GM12878 (cell line): Measurements from ENCODE around the gene CEACAM5. TPM values are rescaled to one million over a fixed set of nuclear protein-coding genes. Genes with fewer than 3 reads are reported as not detected.

Experiments used
- ATAC-seq: fragments of 200-7000 bp; cut with Tn5 transposase; 3 replicates; pipeline ENCODE4 v1.9.1; 2020; ENCODE audit warnings: mild to moderate bottlenecking, moderate library complexity
- BruUV-seq: library from RNA; stranded (reverse); fragments of 400-500 nt; replicated peaks from 2 replicates; lab custom pipeline; 2021; lab: Mats Ljungman, UMichigan
- CTCF ChIA-PET: fragments of 300-600 bp; sonication (Branson Sonifier 250); formaldehyde crosslinking; extraction: SDS; loops from one replicate; lab custom pipeline; 2021; ENCODE audit warnings: inconsistent platforms; lab: Yijun Ruan, JAX
- POLR2A ChIA-PET: fragments of 350-600 bp; formaldehyde crosslinking; extraction: SDS; loops from one replicate; lab custom pipeline; 2021; ENCODE audit warnings: inconsistent platforms; lab: Charles Lee
- RAD21 ChIA-PET: fragments of 300-600 bp; sonication (Branson Sonifier 250); formaldehyde crosslinking; loops from one replicate; lab custom pipeline; 2023; ENCODE audit warnings: antibody characterized with exemption; ENCODE audit not compliant: unreplicated experiment; lab: Charles Lee
- SMC1A ChIA-PET: fragments of 300-600 bp; sonication (Branson Sonifier 250); formaldehyde crosslinking; loops from one replicate; lab custom pipeline; 2023; ENCODE audit not compliant: unreplicated experiment, uncharacterized antibody; lab: Charles Lee
- DNase-seq: peaks from one replicate; pipeline ENCODE4 v3.0.0-alpha.2; 2011; ENCODE audit warnings: low read depth, low spot score
- FAIRE-seq: peaks from 3 replicates; lab custom pipeline; 2011; peaks lifted over from hg19 to GRCh38; lab: Jason Lieb, UNC
- H2AFZ ChIP-seq: 2 replicates; pipeline ENCODE4 v1.6.0; 2011; ENCODE audit warnings: low read depth, low read length, control low read depth; ENCODE audit not compliant: control insufficient read depth
- H3K27ac ChIP-seq: 2 replicates; pipeline ENCODE4 v1.5.1; 2011; ENCODE audit warnings: control low read depth; ENCODE audit not compliant: control insufficient read depth, insufficient read depth
- H3K27me3 ChIP-seq, 2 experiments: replicated peaks in 1 of 2; 2 replicates each; pipeline versions ENCODE4 v1.6.0 to v1.6.1; 2011; ENCODE audit warnings: low read length in 1 of 2; ENCODE audit not compliant: control insufficient read depth in 2 of 2, insufficient read depth in 2 of 2
- H3K36me3 ChIP-seq, 2 experiments: 2 replicates each; pipeline ENCODE4 v1.5.1; 2011; ENCODE audit warnings: low read length in 1 of 2; ENCODE audit not compliant: control insufficient read depth in 2 of 2, insufficient read depth in 2 of 2
- H3K4me1 ChIP-seq: 2 replicates; pipeline ENCODE4 v1.6.1; 2011; ENCODE audit warnings: mild to moderate bottlenecking, low read length, moderate library complexity, mixed read lengths; ENCODE audit not compliant: control insufficient read depth, insufficient read depth
- H3K4me2 ChIP-seq: 2 replicates; pipeline ENCODE4 v1.6.0; 2011; ENCODE audit warnings: control low read depth; ENCODE audit not compliant: control insufficient read depth, insufficient read depth
- H3K4me3 ChIP-seq: fragments of 200-600 bp; sonication (generic); 2 replicates; pipeline ENCODE4 v1.5.1; 2016
- H3K79me2 ChIP-seq: 2 replicates; pipeline ENCODE4 v1.6.0; 2011; ENCODE audit warnings: low read length; ENCODE audit not compliant: control insufficient read depth, insufficient read depth
- H3K9ac ChIP-seq: 2 replicates; pipeline ENCODE4 v1.8.0; 2011; ENCODE audit warnings: low read length, control low read depth, mixed read lengths; ENCODE audit not compliant: control insufficient read depth, insufficient read depth
- H3K9me3 ChIP-seq: replicated peaks from 3 replicates; pipeline ENCODE4 v1.5.1; 2011; ENCODE audit warnings: mild to moderate bottlenecking, low read length; ENCODE audit not compliant: control insufficient read depth, insufficient read depth
- H4K20me1 ChIP-seq: 2 replicates; pipeline ENCODE4 v1.6.0; 2011; ENCODE audit not compliant: control insufficient read depth, insufficient read depth
- CTCF ChIP-seq, 3 experiments: IDR thresholded peaks in 2 of 3; conservative IDR thresholded peaks in 1 of 3; 2 replicates each; pipeline ENCODE4 v1.5.1; 2011; ENCODE audit warnings: low read depth in 3 of 3, low read length in 3 of 3, mild to moderate bottlenecking in 3 of 3, control low read depth in 2 of 3, moderate library complexity in 2 of 3, inconsistent platforms in 1 of 3, mixed read lengths in 1 of 3; ENCODE audit not compliant: control insufficient read depth in 2 of 3, insufficient read depth in 1 of 3; ENCODE audit errors: extremely low read depth in 1 of 3
- MTA3 ChIP-seq: IDR thresholded peaks from 2 replicates; pipeline ENCODE4 v1.6.1; 2012; ENCODE audit warnings: low read length, inconsistent platforms, borderline replicate concordance
- RAD21 ChIP-seq: IDR thresholded peaks from 2 replicates; pipeline ENCODE4 v1.6.1; 2011; ENCODE audit warnings: mild to moderate bottlenecking, low read depth, low read length, moderate library complexity; ENCODE audit not compliant: insufficient read depth
- RCOR1 ChIP-seq: conservative IDR thresholded peaks from 2 replicates; pipeline ENCODE4 v1.6.1; 2012; ENCODE audit warnings: low read depth, low read length, improper control_type of control experiment
- RUNX3 ChIP-seq: IDR thresholded peaks from 2 replicates; pipeline ENCODE4 v1.6.1; 2012; ENCODE audit warnings: low read length, inconsistent platforms
- SMC3 ChIP-seq: IDR thresholded peaks from 2 replicates; pipeline ENCODE4 v1.6.1; 2011; ENCODE audit warnings: low read length, improper control_type of control experiment, borderline replicate concordance
- SPI1 ChIP-seq: IDR thresholded peaks from 2 replicates; pipeline ENCODE4 v1.6.1; 2011; ENCODE audit warnings: low read depth, mild to moderate bottlenecking, low read length, moderate library complexity, borderline replicate concordance; ENCODE audit not compliant: insufficient read depth
- SRF ChIP-seq, 2 experiments: IDR thresholded peaks; 2 replicates each; pipeline ENCODE4 v1.6.1; 2011; ENCODE audit warnings: low read depth in 2 of 2, low read length in 2 of 2, mild to moderate bottlenecking in 1 of 2, moderate library complexity in 1 of 2
- ZNF274 ChIP-seq: IDR thresholded peaks from one replicate; pipeline ENCODE4 v1.8.0; 2011; ENCODE audit not compliant: insufficient read length, insufficient read depth
- ZNF622 ChIP-seq: fragments of 450-650 bp; IDR thresholded peaks from 2 replicates; pipeline ENCODE4 v1.6.1; 2017; ENCODE audit warnings: mild to moderate bottlenecking, inconsistent platforms
- WGBS: methylation state at CpG from one replicate; pipeline ENCODE4 v1.1.6; 2016; ENCODE audit warnings: low lambda C conversion rate; ENCODE audit not compliant: insufficient replicate concordance, insufficient coverage; ENCODE audit errors: missing lambda C conversion rate; 5-methylcytosine and 5-hydroxymethylcytosine counted together
- in situ Hi-C: fragments of 300-500 bp; cut with MboI; formaldehyde crosslinking; loops from 9 replicates; pipeline ENCODE4 v1.14.3; 2018; ENCODE audit warnings: mixed read lengths
- intact Hi-C: fragments of 100-400 bp; cut with micrococcal nuclease; formaldehyde crosslinking; loops from one replicate; pipeline ENCODE4 v1.14.2; 2022; ENCODE audit not compliant: unreplicated experiment
- polyA plus RNA-seq, 11 experiments: library from polyadenylated mRNA; depleted of rRNA in 4 of 11; unstranded in 6 of 11; stranded (reverse) in 5 of 11; fragments of >200 nt; fragmentation: Nextera tagmentation in 4 of 11; fragmentation: Illumina TruSeq in 1 of 11; extraction: Ambion mirVana in 4 of 11; extraction: Trizol in 1 of 11; gene quantifications; 1 replicate in 1 of 11; 2 replicates in 10 of 11; pipeline versions ENCODE4 v1.2.1 to v1.2.3, GENCODE V29; 2011 to 2016; ENCODE audit warnings: inconsistent platforms in 2 of 11, missing spikeins in 2 of 11, low read depth in 1 of 11
- total RNA-seq, 4 experiments: library from RNA; depleted of rRNA in 3 of 4; stranded (reverse); fragments of >200 nt in 3 of 4; fragmentation: Illumina TruSeq in 1 of 4; extraction: Trizol in 1 of 4; gene quantifications; 2 replicates each; pipeline versions ENCODE4 v1.2.1 to v1.2.3, GENCODE V29; 2013 to 2021

The CEACAM5 gene
- total and polyA plus RNA-seq, 10 of the 15 experiments (the other 5 are each of a cell fraction or from before 2014, with no cell fraction given), result 0.38 TPM; not detected in 9

GRCh38 chr19:41753159-41753558, 44.7 kb downstream of the CEACAM5 start:
- no peaks in the 10 kb centered on the region for H3K9me3 ChIP-seq
- CTCF ChIA-PET, result interaction anchor here (0.6 to 7.7 kb wide), 48 partner anchors 9 to 1232 kb away, joined by 3 to 76 read pairs (median 4); partner anchors contain the start of gene CEACAM3
- peaks cover 0 to 2% of the 10 kb centered on the region in 2 experiments; a peak in 1 of 4 replicates for H3K27me3 ChIP-seq
- H3K27ac ChIP-seq, result no peak overlapping the region
- BruUV-seq, result no TSS peak
- TF ChIP-seq SMC3, result peak; percentile 56; the same call in 1 of the 2 replicates
- peak; percentile 40 for TF ChIP-seq RAD21
- TF ChIP-seq ZNF622, result no peak
- no peak for TF ChIP-seq RCOR1
- TF ChIP-seq RUNX3, result peak; percentile 39; the same call in 1 of the 2 replicates
- no peak for TF ChIP-seq ZNF274
- 0 out of 2 replicates have a peak, but pooled peaks have one; percentile 9 for TF ChIP-seq SPI1
- TF ChIP-seq CTCF (IDR thresholded peaks at IDR 0.05 in 2 of 3, conservative IDR thresholded peaks at IDR 0.05 in 1 of 3; ENCODE audit: control insufficient read depth in 2 of 3, extremely low read depth in 1 of 3, insufficient read depth in 1 of 3, low read depth in 3 of 3, low read length in 3 of 3), result peak; percentile 65 to 84 (median 74)
- no peak for TF ChIP-seq SRF (IDR thresholded peaks at IDR 0.05; ENCODE audit: low read depth in 2 of 2, low read length in 2 of 2)
- TF ChIP-seq MTA3, result no peak
- no peak overlapping the region for H3K9ac ChIP-seq
- RAD21 ChIA-PET, result interaction anchor here (0.7 to 2.0 kb wide), 7 partner anchors 13 to 134 kb away, joined by 3 to 8 read pairs (median 3); no protein-coding TSS in a partner anchor
- POLR2A ChIA-PET, result interaction anchor here (1.0 kb wide), 1 partner anchor 32 kb away, joined by 4 read pairs; no protein-coding TSS in a partner anchor
- SMC1A ChIA-PET, result interaction anchor here (0.6 to 3.1 kb wide), 13 partner anchors 18 to 277 kb away, joined by 3 to 13 read pairs (median 3); no protein-coding TSS in a partner anchor
- H3K4me2 ChIP-seq, result no peak overlapping the region
- in situ Hi-C loops, result no loop called here
- FAIRE-seq (no peak), DNase-seq (no peak), ATAC-seq (peak; percentile 95)
- no peaks in the 10 kb centered on the region for H3K4me1 ChIP-seq
- H3K79me2 ChIP-seq, result no peaks in the 10 kb centered on the region
- 8% methylated on average over 12 of the region's 12 CpGs for WGBS
- no peak overlapping the region for H3K4me3 ChIP-seq
- H3K36me3 ChIP-seq, result no peaks in the 10 kb centered on the region
- intact Hi-C loops, result loop anchor here (1.0 kb wide), 2 partner anchors 32 to 68 kb away; no protein-coding TSS in a partner anchor
- H2AFZ ChIP-seq, result no peak overlapping the region
- no peaks in the 10 kb centered on the region for H4K20me1 ChIP-seq
